Sigmoid colon (tissue), 7 donors: ENCODE data around the gene PPM1M. TPM values are rescaled to one million over a fixed set of nuclear protein-coding genes. Genes with fewer than 3 reads are reported as not detected.

Experiments
- DNase-seq: peaks from one replicate; pipeline ENCODE4 v3.0.0-alpha.2; 2019
- H3K27ac ChIP-seq, 4 donors: fragments of 200-600 bp; sonication (generic); one replicate each; pipeline ENCODE4 v1.5.1; 2016 to 2019; ENCODE audit warnings: mild to moderate bottlenecking in 1 of 4
- H3K27me3 ChIP-seq, 3 donors: fragments of 200-600 bp; sonication (generic); one replicate each; pipeline ENCODE4 v1.5.1; 2019; ENCODE audit warnings: mild to moderate bottlenecking in 1 of 3
- H3K36me3 ChIP-seq, 4 donors: fragments of 200-600 bp; sonication (generic); one replicate each; pipeline ENCODE4 v1.5.1; 2016 to 2019
- H3K4me1 ChIP-seq, 4 donors: fragments of 200-600 bp; sonication (generic); one replicate each; pipeline ENCODE4 v1.5.1; 2017 to 2019
- H3K4me3 ChIP-seq, 4 donors: fragments of 200-600 bp; sonication (generic); one replicate each; pipeline ENCODE4 v1.5.1; 2017 to 2019; ENCODE audit warnings: mild to moderate bottlenecking in 2 of 4, moderate library complexity in 1 of 4
- H3K9me3 ChIP-seq, 4 donors: fragments of 200-600 bp in 3 of 4; sonication (generic) in 3 of 4; one replicate each; pipeline versions ENCODE4 v1.5.1 to v1.6.1; 2013 to 2019
- EP300 ChIP-seq, 4 donors: sonication (generic); formaldehyde crosslinking; IDR thresholded peaks; one replicate each; pipeline ENCODE4 v1.6.1; 2017; ENCODE audit warnings: antibody characterized with exemption in 4 of 4
- POLR2A ChIP-seq, 2 donors: fragments of 450-650 bp; IDR thresholded peaks; one replicate each; pipeline ENCODE4 v1.6.1; 2016; ENCODE audit warnings: antibody characterized with exemption in 2 of 2, mild to moderate bottlenecking in 2 of 2, moderate library complexity in 2 of 2
- POLR2AphosphoS5 ChIP-seq, 4 donors: sonication (generic); formaldehyde crosslinking; IDR thresholded peaks; one replicate each; pipeline ENCODE4 v1.6.1; 2017; ENCODE audit warnings: antibody characterized with exemption in 4 of 4
- WGBS, 2 donors: extraction: QIAGEN DNeasy Blood & Tissue Kit; methylation state at CpG; one replicate each; pipeline ENCODE4 v1.1.7; 2013; 5-methylcytosine and 5-hydroxymethylcytosine counted together
- intact Hi-C: fragments of 100-400 bp; cut with DNase I; formaldehyde crosslinking; loops from one replicate; pipeline ENCODE4 v1.15.1; 2023
- polyA plus RNA-seq, 3 donors: library from polyadenylated mRNA; stranded (reverse); fragments of 200-250 nt; gene quantifications; one replicate each; pipeline ENCODE4 v1.2.3, GENCODE V29; 2013
- total RNA-seq, 4 donors: library from RNA; depleted of rRNA; stranded (reverse); fragments of >200 nt; gene quantifications; one replicate each; pipeline ENCODE4 v1.1.0, GENCODE V29; 2016
- TF ChIP-seq, protein P1 (sequence below), 4 experiments: fragments of 450-650 bp in 3 of 4; fragments of 200-600 bp in 1 of 4; IDR thresholded peaks; one replicate each; pipeline ENCODE4 v1.5.1; 2016 to 2019; ENCODE audit warnings: antibody characterized with exemption in 4 of 4, mild to moderate bottlenecking in 3 of 4, moderate library complexity in 2 of 4
- donor health status: healthy with polysubstance abuse.
- donor health status: Bipolar disorder and iron deficiency.
- donor health status: healthy.

PPM1M gene
- total and polyA plus RNA-seq, 7 donors: 5.8 to 28.2 (median 21.7) TPM

DNA sequence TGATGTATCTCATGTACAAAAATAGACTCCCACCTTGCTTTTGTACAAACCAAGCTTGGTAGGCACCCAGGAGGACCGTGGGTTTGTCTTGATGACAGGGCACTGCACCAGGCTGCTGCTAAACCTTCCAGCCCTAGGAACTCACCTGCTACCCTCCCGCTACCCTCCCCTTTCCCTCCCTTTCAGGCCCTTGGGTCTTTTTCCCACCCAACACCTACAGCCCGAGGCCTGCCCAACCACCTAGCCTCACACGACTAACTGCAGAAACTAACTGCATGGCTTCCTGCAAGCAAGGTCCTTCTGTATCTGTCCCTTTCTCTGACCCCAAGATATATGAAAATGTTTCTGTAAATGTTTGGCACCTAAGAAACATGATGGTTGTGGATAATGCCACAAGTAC, 11.1 kb downstream of the PPM1M start:
- TF ChIP-seq POLR2A (IDR thresholded peaks at IDR 0.05): no peak
- TF ChIP-seq, protein P1, sequence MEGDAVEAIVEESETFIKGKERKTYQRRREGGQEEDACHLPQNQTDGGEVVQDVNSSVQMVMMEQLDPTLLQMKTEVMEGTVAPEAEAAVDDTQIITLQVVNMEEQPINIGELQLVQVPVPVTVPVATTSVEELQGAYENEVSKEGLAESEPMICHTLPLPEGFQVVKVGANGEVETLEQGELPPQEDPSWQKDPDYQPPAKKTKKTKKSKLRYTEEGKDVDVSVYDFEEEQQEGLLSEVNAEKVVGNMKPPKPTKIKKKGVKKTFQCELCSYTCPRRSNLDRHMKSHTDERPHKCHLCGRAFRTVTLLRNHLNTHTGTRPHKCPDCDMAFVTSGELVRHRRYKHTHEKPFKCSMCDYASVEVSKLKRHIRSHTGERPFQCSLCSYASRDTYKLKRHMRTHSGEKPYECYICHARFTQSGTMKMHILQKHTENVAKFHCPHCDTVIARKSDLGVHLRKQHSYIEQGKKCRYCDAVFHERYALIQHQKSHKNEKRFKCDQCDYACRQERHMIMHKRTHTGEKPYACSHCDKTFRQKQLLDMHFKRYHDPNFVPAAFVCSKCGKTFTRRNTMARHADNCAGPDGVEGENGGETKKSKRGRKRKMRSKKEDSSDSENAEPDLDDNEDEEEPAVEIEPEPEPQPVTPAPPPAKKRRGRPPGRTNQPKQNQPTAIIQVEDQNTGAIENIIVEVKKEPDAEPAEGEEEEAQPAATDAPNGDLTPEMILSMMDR (IDR thresholded peaks at IDR 0.05): no peak
- no peak for TF ChIP-seq EP300 (IDR thresholded peaks at IDR 0.05)
- TF ChIP-seq POLR2AphosphoS5 (IDR thresholded peaks at IDR 0.05): peak in 1 of 4 donors; percentile 7
- H3K36me3 ChIP-seq: peaks cover 55 to 100% (median 75%) of the 10 kb centered on the region in 4 donors
- WGBS, 2 donors: 78 to 87% methylated on average over 4 of the region's 4 CpGs

DNA sequence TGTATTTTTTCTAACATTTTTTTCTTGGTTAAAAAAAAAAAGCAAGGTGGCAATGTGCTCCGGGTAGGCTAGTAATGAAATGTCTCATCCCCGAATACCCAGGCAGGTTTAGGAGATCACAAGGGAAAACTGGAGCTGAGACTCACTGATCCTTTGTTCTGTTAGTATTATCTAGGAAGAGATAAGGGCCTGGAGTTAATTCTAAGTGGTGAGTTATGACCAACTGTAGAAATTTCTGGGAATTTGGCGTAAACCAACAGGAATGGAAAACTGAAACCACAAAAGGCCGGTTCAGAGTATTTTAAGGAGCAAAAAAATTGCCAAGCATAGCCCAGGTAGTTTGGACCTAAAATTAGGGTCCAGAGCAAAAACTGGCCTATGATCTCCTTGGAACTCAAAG, 12.4 kb downstream of the PPM1M start:
- H3K4me3 ChIP-seq: no peak overlapping the region
- peaks cover 55 to 100% (median 78%) of the 10 kb centered on the region in 4 donors for H3K36me3 ChIP-seq
- TF ChIP-seq POLR2A (IDR thresholded peaks at IDR 0.05): no peak
- no peak for TF ChIP-seq POLR2AphosphoS5 (IDR thresholded peaks at IDR 0.05)
- TF ChIP-seq, protein P1 (IDR thresholded peaks at IDR 0.05): no peak
- TF ChIP-seq EP300 (IDR thresholded peaks at IDR 0.05): no peak
- no peaks in the 10 kb centered on the region for H3K27me3 ChIP-seq
- WGBS, 2 donors: 87 to 88% methylated on average over 4 of the region's 4 CpGs
- H3K9me3 ChIP-seq: no peaks in the 10 kb centered on the region
- intact Hi-C loops: no loop called here
- DNase-seq: no peak
- H3K4me1 ChIP-seq: peaks cover 0 to 31% (median 7%) of the 10 kb centered on the region in 4 donors
- peak overlapping the region in 2 of 4 donors; percentile 37 to 41 for H3K27ac ChIP-seq

More for the DNA sequence above, 11.1 kb downstream of the PPM1M start:
- Histone ChIP-seq H3K27me3 (no peaks in the 10 kb centered on the region), H3K4me3 (no peak overlapping the region), H3K27ac (no peak overlapping the region), H3K9me3 (no peaks in the 10 kb centered on the region), H3K4me1 (peaks cover 0 to 31% (median 7%) of the 10 kb centered on the region in 4 donors)
- no peak for DNase-seq
- intact Hi-C loops: no loop called here

DNA sequence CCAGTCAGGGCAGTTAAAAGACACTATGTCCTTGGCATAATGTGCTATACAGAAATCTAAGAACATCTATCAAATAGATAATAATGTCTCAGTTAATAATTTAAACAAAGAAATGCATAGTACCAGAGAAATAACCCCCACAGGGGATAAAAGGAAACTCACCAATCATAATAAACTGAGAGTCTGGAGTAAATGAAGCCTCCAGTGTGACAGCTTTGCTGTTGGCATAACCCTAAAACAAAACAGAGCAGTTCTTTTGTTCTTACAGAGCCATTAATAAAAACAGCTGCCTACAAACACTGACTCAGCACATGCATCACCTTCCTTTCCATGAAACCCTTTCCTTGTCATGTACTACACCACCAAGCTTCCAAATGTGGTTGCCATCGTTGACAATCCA, 13.5 kb downstream of the PPM1M start:
- Histone ChIP-seq H3K4me1 (peaks cover 0 to 23% (median 2%) of the 10 kb centered on the region in 4 donors), H3K27me3 (no peaks in the 10 kb centered on the region), H3K36me3 (peaks cover 55 to 100% (median 80%) of the 10 kb centered on the region in 4 donors), H3K4me3 (no peak overlapping the region), H3K9me3 (no peaks in the 10 kb centered on the region), H3K27ac (peak overlapping the region in 1 of 4 donors; percentile 41)
- TF ChIP-seq POLR2AphosphoS5 (IDR thresholded peaks at IDR 0.05) (peak in 3 of 4 donors; percentile 38 to 54 (median 48)), POLR2A (IDR thresholded peaks at IDR 0.05) (no peak), EP300 (IDR thresholded peaks at IDR 0.05) (peak in 1 of 4 donors; percentile 9)
- TF ChIP-seq, protein P1 (IDR thresholded peaks at IDR 0.05): no peak
- intact Hi-C loops: no loop called here
- no peak for DNase-seq
- WGBS, 2 donors: 72 to 77% methylated on average over 1 of the region's 1 CpG

DNA sequence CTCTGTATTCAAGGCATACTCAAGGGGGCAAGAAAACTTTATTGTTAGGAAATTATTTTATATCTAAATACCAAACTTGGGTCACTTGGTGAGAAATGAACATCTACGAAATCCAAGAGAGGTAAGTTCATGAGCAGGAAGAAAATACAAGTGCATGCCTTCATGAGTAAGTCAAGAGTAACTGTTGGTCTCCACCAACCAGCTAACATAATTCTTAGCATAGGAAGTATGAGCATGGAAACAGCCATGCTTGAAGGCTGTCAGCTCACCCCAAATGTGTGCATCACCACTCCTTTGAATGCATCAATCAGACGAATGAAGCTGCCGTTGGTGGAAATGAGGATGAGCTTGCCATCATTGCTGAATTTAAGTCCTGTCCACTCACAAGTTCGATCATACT, 13.9 kb downstream of the PPM1M start:
- intact Hi-C loops: no loop called here
- no peak for DNase-seq
- TF ChIP-seq EP300 (IDR thresholded peaks at IDR 0.05): no peak
- TF ChIP-seq POLR2A (IDR thresholded peaks at IDR 0.05): no peak
- TF ChIP-seq POLR2AphosphoS5 (IDR thresholded peaks at IDR 0.05): no peak
- TF ChIP-seq, protein P1 (IDR thresholded peaks at IDR 0.05): no peak
- no peaks in the 10 kb centered on the region for H3K27me3 ChIP-seq
- peaks cover 55 to 100% (median 81%) of the 10 kb centered on the region in 4 donors for H3K36me3 ChIP-seq
- H3K4me3 ChIP-seq: no peak overlapping the region
- no peaks in the 10 kb centered on the region for H3K9me3 ChIP-seq
- H3K27ac ChIP-seq: peak overlapping the region in 2 of 4 donors; percentile 1 to 18
- peaks cover 0 to 19% (median under 1%) of the 10 kb centered on the region in 4 donors for H3K4me1 ChIP-seq
- whole genome bisulfite sequencing, 2 donors: 86 to 89% methylated on average over 4 of the region's 4 CpGs

DNA sequence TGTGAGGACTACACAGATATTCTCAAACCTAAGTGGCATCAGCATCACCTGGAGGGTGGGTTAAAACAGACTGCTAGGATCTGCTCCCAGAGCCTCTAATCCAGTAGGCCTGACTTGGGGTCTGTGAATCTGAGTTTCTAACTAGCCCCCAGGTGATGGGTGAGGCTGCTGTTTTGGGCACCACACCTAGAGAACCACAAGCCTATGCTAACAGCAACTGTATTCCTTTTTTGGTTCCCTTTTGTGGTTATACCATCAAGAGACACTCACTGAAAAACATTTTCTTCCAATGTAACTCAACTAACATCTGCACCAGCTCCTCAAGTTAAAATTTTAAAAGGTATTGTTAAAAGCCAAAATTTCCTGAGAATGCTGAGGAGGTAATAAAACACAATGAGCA, 16.9 kb downstream of the PPM1M start:
- DNase-seq: no peak
- Histone ChIP-seq H3K9me3 (no peaks in the 10 kb centered on the region), H3K27me3 (no peaks in the 10 kb centered on the region), H3K36me3 (peaks cover 37 to 98% (median 80%) of the 10 kb centered on the region in 4 donors), H3K27ac (no peak overlapping the region), H3K4me1 (peaks cover 0 to 10% (median 0%) of the 10 kb centered on the region in 4 donors), H3K4me3 (no peak overlapping the region)
- TF ChIP-seq, protein P1 (IDR thresholded peaks at IDR 0.05): no peak
- TF ChIP-seq EP300 (IDR thresholded peaks at IDR 0.05) (no peak), POLR2A (IDR thresholded peaks at IDR 0.05) (no peak), POLR2AphosphoS5 (IDR thresholded peaks at IDR 0.05) (no peak)
- intact Hi-C loops: no loop called here
